ENCODE measurements around the gene PDE7B.

- TF ChIP-seq, protein P1, sequence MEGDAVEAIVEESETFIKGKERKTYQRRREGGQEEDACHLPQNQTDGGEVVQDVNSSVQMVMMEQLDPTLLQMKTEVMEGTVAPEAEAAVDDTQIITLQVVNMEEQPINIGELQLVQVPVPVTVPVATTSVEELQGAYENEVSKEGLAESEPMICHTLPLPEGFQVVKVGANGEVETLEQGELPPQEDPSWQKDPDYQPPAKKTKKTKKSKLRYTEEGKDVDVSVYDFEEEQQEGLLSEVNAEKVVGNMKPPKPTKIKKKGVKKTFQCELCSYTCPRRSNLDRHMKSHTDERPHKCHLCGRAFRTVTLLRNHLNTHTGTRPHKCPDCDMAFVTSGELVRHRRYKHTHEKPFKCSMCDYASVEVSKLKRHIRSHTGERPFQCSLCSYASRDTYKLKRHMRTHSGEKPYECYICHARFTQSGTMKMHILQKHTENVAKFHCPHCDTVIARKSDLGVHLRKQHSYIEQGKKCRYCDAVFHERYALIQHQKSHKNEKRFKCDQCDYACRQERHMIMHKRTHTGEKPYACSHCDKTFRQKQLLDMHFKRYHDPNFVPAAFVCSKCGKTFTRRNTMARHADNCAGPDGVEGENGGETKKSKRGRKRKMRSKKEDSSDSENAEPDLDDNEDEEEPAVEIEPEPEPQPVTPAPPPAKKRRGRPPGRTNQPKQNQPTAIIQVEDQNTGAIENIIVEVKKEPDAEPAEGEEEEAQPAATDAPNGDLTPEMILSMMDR (IDR thresholded peaks at IDR 0.05 in 8 of 11, conservative IDR thresholded peaks at IDR 0.05 in 3 of 11) = no peak
- no peak for TF ChIP-seq POLR2A (IDR thresholded peaks at IDR 0.05)
- TF ChIP-seq POLR2AphosphoS5 (IDR thresholded peaks at IDR 0.05) = no peak
Measured at GRCh38 chr6:136084403-136084802, 232.9 kb downstream of the PDE7B start.
